Stimulated activated CD8-positive, alpha-beta memory T cell treated with anti-CD3 and anti-CD28 coated beads, Interleukin-7, amount 100 ng/mL, for 24 hours (primary cell): ENCODE data around the gene ABCC1.
A peak's percentile ranks its signal among the peaks of the same experiment; 100 is the strongest.
"Not testable (repeated sequence)": the region's sequence is repeated elsewhere in the genome, so short reads cannot be mapped to it uniquely, and the experiment has no call there.

ENCODE experiments used
- DNase-seq: peaks from one replicate; pipeline ENCODE4 v3.0.0-alpha.2; 2020; ENCODE audit warnings: low read depth

ABCC1 gene

DNA sequence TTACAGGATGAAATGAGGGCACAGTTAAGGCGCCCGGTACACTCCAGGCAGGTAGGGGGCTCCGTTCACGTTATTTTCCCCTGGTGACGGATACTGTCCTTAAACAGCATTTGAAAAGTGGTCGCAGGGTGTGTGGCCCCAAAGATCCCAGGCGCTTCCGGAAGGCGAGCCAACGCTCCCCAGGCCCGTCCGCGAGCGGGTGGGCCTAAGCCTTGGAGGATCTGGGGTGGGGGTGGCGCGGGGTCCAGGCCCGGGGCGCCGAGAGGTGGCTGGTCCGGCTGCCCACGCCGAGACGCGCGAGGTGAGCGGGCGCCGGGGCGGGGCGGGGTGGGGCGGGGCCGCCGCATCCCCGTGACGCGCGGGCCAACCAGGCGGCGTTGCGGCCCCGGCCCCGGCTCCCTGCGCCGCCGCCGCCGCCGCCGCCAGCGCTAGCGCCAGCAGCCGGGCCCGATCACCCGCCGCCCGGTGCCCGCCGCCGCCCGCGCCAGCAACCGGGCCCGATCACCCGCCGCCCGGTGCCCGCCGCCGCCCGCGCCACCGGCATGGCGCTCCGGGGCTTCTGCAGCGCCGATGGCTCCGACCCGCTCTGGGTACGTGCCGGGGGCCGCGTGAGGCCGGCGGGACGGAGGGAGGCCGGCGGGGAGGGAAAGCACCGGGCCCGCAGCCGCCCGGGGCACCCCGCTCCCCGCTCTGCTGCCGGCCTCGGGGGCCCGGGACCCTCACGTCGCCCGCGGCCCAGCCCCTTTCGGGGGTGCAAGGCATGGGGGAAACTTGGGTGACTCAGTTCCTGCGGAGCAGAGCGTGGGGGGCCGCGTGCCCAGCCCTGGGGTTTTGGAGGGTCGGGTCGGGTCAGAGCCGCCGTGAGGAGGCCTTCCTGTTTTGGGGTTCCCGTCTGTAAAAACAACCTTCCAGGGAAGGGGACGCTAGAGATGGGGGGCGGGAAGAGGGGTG is at the start of gene ABCC1:
ABCC1 (plus strand) TSS at position 407 of the 951 bp plus-strand sequence; CDS start at position 543, 136 bp downstream.
- peak; percentile 32 for DNase-seq

DNA sequence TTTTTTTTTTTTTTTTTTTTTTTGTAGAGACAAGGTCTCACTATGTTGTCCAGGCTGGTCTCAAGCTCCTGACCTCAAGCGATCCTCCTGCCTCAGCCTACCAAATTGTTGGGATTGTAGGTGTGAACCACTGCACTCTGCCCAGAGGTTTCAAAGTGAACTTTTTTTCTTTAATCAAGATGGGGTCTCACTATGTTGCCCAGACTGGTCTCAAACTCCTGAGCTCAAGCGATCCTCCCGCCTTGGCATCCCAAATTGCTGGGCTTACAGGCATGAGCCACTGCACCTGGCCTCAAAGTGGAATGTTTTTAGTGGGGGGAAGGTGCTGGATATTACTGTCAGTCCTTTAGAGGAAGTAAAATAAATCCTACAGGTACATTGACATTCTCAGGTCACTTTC is 49.1 kb upstream of the ABCC1 start:
- DNase-seq = no peak

GRCh38 chr16:15900901-15901500 is 48.4 kb upstream of the ABCC1 start:
- DNase-seq = no peak

GRCh38 chr16:15903960-15904359 is 45.5 kb upstream of the ABCC1 start:
- no peak for DNase-seq

DNA sequence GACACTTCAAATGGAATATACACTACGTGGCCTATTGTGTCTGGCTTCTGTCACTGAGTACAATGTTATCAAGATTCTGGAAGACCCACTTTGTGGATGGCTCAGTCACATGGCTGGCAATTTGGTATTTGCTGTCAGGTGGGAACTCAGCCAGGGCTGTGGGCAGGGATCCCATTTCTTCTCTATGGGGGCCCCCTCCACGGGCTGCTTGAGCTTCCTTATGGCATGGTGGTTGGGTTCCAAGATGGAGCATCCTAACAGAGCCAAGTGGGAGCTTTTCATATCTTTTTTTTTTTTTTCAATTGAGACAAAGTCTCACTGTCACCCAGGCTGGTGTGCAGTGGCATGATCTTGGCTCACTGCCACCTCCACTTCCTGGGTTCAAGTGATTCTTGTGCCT is 43.0 kb upstream of the ABCC1 start:
- no peak for DNase-seq

GRCh38 chr16:15907863-15908478 is 41.4 kb upstream of the ABCC1 start:
- no peak for DNase-seq

GRCh38 chr16:15911198-15911597 is 38.2 kb upstream of the ABCC1 start:
- no peak for DNase-seq

DNA sequence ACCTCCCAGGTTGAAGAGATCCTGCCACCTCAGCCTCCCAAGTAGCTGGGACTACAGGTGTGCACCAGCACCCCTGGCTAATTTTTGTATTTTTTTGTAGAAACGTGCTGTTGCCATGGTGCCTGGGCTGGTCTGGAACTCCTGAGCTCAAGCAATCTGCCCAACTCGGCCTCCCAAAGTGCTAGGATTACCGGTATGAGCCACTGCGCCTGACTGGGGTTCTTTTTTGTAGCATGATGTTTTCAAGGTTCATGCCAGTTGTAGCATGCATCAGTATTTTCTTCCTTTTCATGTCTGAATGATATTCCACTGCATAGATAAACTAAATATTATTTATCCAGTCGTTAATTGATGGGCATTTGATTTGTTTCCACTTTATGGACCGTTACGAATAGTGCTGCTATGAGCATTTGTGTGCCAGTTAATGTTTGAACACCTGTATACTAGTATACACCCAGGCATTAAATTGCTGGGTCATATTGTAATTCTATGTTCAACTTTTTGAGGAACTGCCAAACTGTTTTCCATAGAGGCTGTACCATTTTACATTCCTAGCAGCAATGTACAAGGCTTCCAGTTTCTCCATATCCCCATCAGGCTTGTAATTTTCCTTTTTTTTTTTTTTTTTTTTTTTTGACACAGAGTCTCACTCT is 36.2 kb upstream of the ABCC1 start:
- DNase-seq = no peak

GRCh38 chr16:15915555-15916081 is 33.8 kb upstream of the ABCC1 start:
- no peak for DNase-seq

- DNase-seq = no peak
Measured at GRCh38 chr16:15916323-15916722, 33.1 kb upstream of the ABCC1 start.

DNA sequence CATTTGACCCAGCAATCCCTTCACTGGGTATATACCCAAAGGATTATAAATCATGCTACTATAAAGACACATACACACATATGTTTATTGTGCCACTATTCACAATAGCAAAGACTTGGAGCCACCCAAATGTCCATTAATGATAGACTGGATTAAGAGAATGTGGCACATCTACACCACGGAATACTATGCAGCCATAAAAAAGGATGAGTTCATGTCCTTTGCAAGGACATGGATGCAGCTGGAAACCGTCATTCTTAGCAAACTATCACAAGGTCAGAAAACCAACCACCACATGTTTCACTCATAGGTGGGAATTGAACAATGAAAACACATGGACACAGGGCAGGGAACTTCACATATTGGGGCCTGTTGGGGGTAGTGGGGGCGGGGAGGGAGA is 31.1 kb upstream of the ABCC1 start:
- not testable (repeated sequence) for DNase-seq

DNA sequence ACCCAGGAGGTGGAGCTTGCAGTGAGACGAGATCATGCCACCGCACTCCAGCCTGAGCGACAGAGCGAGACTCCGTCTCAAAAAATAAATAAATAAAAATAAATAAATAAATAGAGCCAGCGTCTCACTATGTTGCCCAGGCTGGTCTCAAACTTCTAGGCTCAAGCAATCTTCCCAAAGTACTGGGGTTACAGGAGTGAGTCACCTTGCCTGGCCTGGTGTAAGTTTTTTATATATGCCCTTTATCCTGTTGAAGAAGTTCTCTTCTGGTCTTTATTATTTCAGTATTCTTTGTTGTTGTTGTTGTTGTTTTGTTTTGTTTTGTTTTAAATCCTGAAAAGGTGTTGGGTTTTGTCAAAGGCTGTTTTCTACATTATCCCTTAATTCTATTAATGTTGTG is 30.1 kb upstream of the ABCC1 start:
- no peak for DNase-seq

- DNase-seq = no peak
Measured at GRCh38 chr16:15924996-15925395, 24.4 kb upstream of the ABCC1 start.

- DNase-seq = no peak
Measured at GRCh38 chr16:15925631-15926030, 23.8 kb upstream of the ABCC1 start.

DNA sequence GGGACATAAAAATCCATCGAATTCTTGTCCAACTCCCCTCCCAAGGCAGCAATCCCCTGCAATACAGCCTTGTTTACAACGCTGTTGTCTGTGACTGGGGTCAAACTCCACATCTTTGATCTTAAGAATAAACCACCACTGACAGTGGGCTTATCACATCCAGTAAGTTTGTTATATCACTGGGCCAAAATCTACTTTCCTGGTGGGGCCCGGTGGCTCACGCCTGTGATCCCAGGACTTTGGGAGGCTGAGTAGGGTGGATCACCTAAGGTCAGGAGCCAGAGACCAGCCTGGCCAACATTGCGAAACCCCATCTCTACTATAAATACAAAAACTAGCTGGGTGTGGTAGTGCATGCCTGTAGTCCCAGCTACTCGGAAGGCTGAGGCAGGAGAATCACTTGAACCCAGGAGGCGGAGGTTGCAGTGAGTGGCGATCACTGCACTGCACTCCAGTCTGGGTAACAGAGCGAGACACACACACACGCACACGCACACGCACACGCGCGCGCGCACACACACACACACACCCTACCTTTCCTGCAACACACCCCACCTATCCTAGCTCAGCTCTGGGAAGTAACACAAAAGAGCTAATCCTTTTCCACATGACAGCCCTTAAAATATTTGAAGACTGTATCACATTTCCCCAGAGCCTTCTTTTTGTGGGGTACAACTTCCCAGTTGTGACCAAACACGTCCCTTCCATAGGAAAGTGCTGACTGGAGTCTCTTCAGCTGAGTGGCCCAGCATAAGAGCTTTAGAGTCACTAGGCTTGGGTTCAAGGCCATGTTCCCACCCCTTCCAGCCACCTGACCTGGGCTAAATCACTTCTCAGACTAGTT is 20.9 kb upstream of the ABCC1 start:
- no peak for DNase-seq

DNA sequence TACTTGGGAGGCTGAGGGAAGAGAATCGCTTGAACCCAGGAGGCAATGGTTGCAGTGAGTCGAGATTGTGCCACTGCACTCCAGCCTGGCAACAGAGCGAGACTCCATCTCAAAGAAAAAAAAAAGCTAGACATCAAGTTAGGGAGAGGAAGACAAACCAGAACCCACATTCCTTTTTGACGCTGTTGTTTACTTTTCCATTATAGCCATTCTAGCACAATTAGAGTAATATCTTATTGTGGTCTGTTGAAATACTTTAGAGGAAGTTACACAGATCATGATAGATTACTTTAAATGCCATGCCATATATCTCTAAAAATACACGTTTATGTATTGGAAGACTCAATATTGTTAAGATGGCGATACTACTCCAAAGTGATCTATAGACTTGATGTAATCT is 16.5 kb upstream of the ABCC1 start:
- no peak for DNase-seq

- DNase-seq = no peak
Measured at GRCh38 chr16:15933781-15934180, 15.6 kb upstream of the ABCC1 start.

DNA sequence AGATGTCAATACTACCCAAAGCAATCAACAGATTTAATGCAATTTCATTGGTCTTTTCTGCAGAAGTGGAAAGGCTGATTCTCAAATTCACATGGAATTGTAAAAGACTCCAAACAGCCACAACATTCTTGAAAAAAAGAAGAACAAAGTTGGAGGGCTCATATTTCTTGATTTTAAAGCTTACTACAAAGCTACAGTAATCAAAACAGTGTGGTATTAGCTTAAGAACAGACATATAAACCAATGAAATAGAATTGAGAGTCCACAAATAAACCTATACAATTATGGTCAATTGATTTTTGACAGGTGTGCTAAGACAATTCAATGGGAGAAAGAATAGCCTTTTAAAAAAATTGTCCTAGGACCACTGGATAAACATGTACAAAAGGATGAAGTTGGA is 14.4 kb upstream of the ABCC1 start:
- no peak for DNase-seq

GRCh38 chr16:15936809-15937208 is 12.6 kb upstream of the ABCC1 start:
- not testable (repeated sequence) for DNase-seq

- DNase-seq = no peak
Measured at GRCh38 chr16:15942931-15943690, 6.3 kb upstream of the ABCC1 start.
